Spinal cord (tissue), 10 donors: Measurements from ENCODE around the gene TMCO4. TPM values are rescaled to one million over a fixed set of nuclear protein-coding genes. Genes with fewer than 3 reads are reported as not detected.
"Not testable (repeated sequence)": the region's sequence is repeated elsewhere in the genome, so short reads cannot be mapped to it uniquely, and the experiment has no call there.

Experiments used
- DNase-seq, 6 donors: peaks; one replicate each; pipeline versions ENCODE4 v3.0.0 to v3.0.0-alpha.2; 2013 to 2015; ENCODE audit warnings: low spot score in 6 of 6, low read depth in 4 of 6
- H3K27ac ChIP-seq: one replicate; pipeline ENCODE4 v1.5.1; 2013; ENCODE audit warnings: low read depth, low read length, control low read depth
- H3K27me3 ChIP-seq: one replicate; pipeline ENCODE4 v1.6.1; 2013; ENCODE audit warnings: low read length; ENCODE audit not compliant: control insufficient read depth, insufficient read depth
- H3K36me3 ChIP-seq: one replicate; pipeline ENCODE4 v1.6.1; 2013; ENCODE audit warnings: low read length; ENCODE audit not compliant: control insufficient read depth, insufficient read depth
- H3K4me1 ChIP-seq: one replicate; pipeline ENCODE4 v1.6.1; 2013; ENCODE audit warnings: low read length; ENCODE audit not compliant: control insufficient read depth, insufficient read depth
- H3K4me3 ChIP-seq: one replicate; pipeline ENCODE4 v1.5.1; 2013; ENCODE audit warnings: low read depth, low read length, control low read depth
- H3K9me3 ChIP-seq: one replicate; pipeline ENCODE4 v1.6.1; 2013; ENCODE audit warnings: low read length; ENCODE audit not compliant: control insufficient read depth, insufficient read depth
- WGBS: methylation state at CpG from one replicate; pipeline ENCODE4 v1.1.5; 2013; ENCODE audit warnings: missing lambda C conversion rate; ENCODE audit not compliant: insufficient coverage; 5-methylcytosine and 5-hydroxymethylcytosine counted together
- long read RNA-seq, 4 donors: transcript quantifications; one replicate each; lab custom pipeline, GENCODE V29; 2026
- polyA plus RNA-seq, 2 donors: library from polyadenylated mRNA; unstranded; fragments of 120-200 nt; gene quantifications; one replicate each; pipeline ENCODE4 v1.2.1, GENCODE V29; 2013; ENCODE audit not compliant: insufficient read length in 2 of 2
- total RNA-seq, 2 donors: library from RNA; depleted of rRNA in 1 of 2; stranded (reverse); fragments of 120-200 nt in 1 of 2; fragments of >200 nt in 1 of 2; gene quantifications; one replicate each; pipeline versions ENCODE4 v1.2.3 to v1.2.4, GENCODE V29; 2013 to 2014
- donor health status: healthy.

Gene TMCO4
- 1 to 10 TPM; 2.2 to 6.1 TPM for total RNA-seq
- 1 to 10 TPM; 2.9 to 3.4 TPM for polyA plus RNA-seq
- long read RNA-seq, donor 1: 0 reads
- long read RNA-seq, donor 2: 0 reads
- long read RNA-seq, donor 3: 0 reads
- long read RNA-seq, donor 4: 0 reads

DNA sequence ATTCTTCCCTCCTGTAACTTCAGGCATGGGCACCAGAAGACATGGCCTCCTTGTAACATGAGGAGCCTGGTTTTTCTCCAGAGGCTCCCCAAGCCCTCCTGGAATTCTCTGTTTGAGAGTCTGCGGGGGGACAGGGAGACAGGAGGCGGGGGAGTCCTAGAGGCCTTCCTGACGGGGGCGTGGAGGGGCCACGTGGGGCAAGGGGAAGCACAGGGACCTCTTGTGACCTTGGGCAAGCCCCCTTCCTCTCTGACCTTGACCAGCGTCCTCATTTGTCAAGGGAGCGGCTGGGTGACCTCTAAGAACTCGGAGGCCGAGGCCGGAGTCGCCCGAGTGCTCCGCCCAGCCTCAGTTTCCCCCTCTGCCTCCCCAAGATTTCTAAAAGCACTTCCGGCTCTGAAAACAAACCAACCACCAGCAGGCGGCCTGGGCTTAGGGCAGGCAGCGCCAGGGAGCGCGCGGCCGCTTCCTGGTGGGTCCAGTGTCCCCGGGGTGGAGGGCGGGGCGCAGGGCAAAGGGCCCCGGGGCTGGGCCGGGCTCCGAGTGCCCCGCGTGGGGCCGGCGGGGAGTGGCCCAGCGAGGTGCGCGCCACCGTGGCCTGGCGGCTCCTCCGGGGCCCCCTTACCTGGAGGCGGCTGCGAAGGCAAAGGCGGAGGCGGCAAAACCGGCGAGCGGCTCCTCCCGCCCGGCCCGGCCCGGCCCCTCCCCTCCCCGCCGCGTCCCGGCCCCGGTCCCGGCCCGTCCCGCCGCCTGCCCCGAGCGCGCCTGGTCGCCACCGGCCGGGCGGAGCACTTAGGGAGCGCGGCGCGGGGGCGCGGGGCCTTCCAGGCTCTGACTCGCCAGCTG is at the start of gene TMCO4:
TMCO4 (minus strand) TSS at position 687 of the 846 bp plus-strand sequence. CDS start 19,158 bp downstream, outside the sequence.
- Histone ChIP-seq H3K27ac (peak within 1 kb of the TSS; percentile 3), H3K36me3 (no peaks in the 10 kb centered on the region), H3K4me3 (peak within 1 kb of the TSS; percentile 52), H3K27me3 (peaks cover 23% of the 10 kb centered on the region), H3K4me1 (peaks cover 9% of the 10 kb centered on the region), H3K9me3 (no peaks in the 10 kb centered on the region)
- DNase-seq: peak in 1 of 6 donors; percentile 27
- 3% methylated on average over 70 of the region's 70 CpGs for WGBS

DNA sequence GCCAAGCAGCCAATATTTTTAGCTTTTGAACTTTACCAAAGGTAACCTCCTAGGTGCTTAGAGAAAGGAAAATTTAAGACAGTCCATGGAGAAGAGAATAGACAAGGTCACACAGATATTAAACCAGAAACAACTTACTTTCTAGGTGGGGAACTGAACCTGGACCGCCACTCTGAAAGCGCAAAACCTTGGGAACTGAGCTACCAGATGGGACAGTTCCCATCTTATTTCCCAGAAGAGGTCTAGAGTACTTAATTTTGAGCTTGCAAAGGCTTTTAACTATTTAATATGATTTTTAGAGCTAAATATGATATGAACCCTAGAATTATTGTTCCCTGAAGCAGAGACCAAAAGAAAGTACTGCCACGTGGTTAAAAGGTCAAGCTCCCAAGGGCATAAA is 49.6 kb upstream of the TMCO4 start:
- not testable (repeated sequence) for H3K9me3 ChIP-seq, H3K36me3 ChIP-seq, DNase-seq, H3K27me3 ChIP-seq, H3K27ac ChIP-seq, H3K4me3 ChIP-seq, H3K4me1 ChIP-seq
- 50% methylated on average over 1 of the region's 3 CpGs for WGBS

DNA sequence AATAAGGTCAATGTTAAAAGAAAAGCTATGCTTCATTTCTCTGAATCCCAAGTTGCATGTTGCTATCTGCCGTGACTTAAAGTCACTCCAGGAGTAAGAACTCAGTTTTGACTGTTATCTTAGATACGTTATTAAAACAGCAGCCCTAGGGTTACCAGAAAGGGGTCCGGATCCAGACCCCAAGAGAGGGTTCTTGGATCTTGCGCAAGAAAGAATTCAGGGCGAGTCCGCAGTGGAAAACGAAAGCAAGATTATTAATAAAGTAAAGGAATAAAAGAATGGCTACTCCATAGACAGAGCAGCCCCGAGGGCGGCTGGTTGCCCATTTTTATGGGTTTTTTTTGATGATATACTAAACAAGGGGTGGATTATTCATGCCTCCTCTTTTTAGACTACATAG is 47.6 kb upstream of the TMCO4 start:
- DNase-seq, H3K27me3 ChIP-seq, H3K4me1 ChIP-seq, H3K27ac ChIP-seq, H3K36me3 ChIP-seq, H3K9me3 ChIP-seq, H3K4me3 ChIP-seq: not testable (repeated sequence)
- WGBS: 93% methylated on average over 7 of the region's 9 CpGs

DNA sequence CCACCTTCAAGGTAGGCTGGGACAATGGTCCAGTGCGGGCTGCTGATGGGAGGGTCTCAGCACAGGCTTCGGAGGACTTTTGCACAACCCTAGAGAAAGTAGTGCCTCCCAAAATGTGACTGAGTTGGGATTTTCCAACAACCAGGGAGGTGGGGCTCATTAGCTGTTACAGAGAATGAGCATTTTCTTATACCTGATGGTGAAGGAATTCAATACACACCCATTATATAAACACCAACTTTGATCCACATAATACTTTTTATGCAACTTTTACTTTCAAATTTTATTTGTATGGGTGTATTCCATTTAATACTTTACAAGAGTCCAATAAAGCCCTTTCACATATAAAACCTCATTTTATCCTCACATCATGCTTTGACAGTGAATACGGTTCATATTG is 46.6 kb upstream of the TMCO4 start:
- 81% methylated on average over 2 of the region's 3 CpGs for WGBS
- Histone ChIP-seq H3K27ac (no peak overlapping the region), H3K4me1 (no peaks in the 10 kb centered on the region), H3K27me3 (peaks cover 3% of the 10 kb centered on the region), H3K4me3 (no peak overlapping the region), H3K9me3 (no peaks in the 10 kb centered on the region), H3K36me3 (no peaks in the 10 kb centered on the region)
- no peak for DNase-seq

DNA sequence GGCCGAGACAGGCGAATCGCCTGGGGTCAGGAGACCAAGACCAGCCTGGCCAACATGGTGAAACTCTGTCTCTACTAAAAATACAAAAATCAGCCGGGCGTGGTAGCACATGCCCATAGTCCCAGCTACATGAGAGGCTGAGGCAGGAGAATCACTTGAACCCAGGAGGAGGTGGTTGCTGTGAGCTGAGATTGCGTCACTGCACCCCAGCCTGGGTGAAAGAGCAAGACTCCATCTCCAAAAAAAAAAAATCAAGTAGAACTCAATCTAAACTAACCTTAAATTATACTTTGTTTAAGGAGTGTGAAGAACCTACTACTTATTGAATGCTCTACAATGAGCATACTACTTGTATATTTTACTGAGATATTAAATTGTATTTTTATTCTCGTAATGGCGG is 45.8 kb upstream of the TMCO4 start:
- DNase-seq: no peak
- Histone ChIP-seq H3K4me1 (no peaks in the 10 kb centered on the region), H3K4me3 (no peak overlapping the region), H3K9me3 (no peaks in the 10 kb centered on the region), H3K27ac (no peak overlapping the region), H3K27me3 (peaks cover 3% of the 10 kb centered on the region), H3K36me3 (no peaks in the 10 kb centered on the region)
- 63% methylated on average over 3 of the region's 8 CpGs for WGBS

DNA sequence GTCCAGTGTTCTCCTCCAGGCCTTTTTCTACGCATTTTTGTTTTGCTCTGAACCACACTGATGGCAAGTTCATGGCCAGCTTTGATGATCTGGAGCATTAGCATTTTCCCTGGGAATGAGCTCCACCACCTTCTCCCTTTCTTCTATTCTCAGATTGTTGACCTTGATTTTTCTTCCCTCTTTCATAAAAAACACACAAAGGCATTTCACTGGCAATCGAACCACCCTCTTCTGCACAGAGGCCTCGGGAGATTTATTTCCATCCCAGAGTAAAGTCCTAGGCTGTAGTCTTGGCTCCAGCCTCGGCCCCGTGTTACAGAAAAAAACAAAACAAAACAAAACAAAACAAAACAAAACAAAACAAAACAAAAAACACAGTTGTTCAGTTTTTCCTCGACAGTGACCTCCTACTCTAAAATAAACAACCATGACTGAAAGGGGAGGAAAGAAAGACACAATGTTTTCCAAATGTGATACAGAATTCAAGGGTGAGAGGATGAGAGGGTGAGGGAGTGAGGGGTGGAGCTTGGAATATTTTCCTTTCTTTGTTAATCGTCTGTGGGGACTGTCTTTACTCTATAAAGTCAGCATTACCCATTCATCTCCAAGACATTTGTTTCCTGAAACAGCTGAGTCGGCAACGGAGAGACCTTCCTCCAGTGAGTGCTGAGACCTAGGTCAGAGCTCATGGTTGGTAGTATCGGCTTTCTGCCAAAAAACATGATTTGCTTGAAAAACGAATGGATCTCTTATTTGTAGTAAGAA is 45.2 kb upstream of the TMCO4 start:
- no peak overlapping the region for H3K27ac ChIP-seq
- WGBS: 26% methylated on average over 7 of the region's 11 CpGs
- no peak overlapping the region for H3K4me3 ChIP-seq
- peaks cover 3% of the 10 kb centered on the region for H3K27me3 ChIP-seq
- no peaks in the 10 kb centered on the region for H3K36me3 ChIP-seq
- no peaks in the 10 kb centered on the region for H3K4me1 ChIP-seq
- peak in 2 of 6 donors; percentile 28 to 57 for DNase-seq
- no peaks in the 10 kb centered on the region for H3K9me3 ChIP-seq

DNA sequence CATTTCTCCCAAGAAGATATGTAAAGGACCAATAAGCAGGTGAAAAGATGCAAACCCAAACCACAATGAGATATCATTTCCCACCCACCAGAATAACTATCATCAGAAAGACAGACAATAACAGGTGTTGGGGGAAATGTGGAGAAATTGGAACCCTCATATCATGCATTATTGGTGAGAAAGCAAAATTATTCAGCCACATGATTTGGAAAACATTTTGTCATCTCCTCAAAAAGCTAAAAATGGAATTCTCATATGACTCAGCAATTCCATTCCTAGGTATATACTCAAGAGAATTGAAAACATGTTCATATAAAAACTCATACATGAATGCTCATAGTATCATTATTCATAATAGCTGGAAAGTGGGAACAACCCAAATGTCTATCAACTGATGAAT is 40.5 kb upstream of the TMCO4 start:
- Histone ChIP-seq H3K27ac (no peak overlapping the region), H3K4me1 (no peaks in the 10 kb centered on the region), H3K36me3 (no peaks in the 10 kb centered on the region), H3K9me3 (no peaks in the 10 kb centered on the region), H3K27me3 (no peaks in the 10 kb centered on the region), H3K4me3 (no peak overlapping the region)
- DNase-seq: no peak

DNA sequence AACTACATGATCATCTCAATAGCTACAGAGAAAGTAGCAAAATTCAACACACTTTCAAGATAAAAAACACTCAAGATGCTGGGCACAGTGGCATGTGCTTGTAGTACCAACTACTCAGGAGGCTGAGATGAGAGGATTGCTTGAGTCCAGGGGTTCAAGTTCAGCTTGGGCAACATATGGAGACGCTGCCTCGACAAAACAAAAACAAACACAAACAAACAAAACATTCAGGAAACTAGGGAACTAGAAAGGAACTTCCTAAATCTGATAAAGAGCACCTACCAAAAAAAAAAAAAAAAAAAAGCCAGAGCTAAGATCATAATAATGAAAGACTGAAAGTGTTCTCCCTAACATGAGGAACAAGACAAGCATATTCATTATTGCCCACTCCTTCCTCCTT is 38.1 kb upstream of the TMCO4 start:
- Histone ChIP-seq H3K4me3 (no peak overlapping the region), H3K4me1 (no peaks in the 10 kb centered on the region), H3K9me3 (no peaks in the 10 kb centered on the region), H3K27me3 (no peaks in the 10 kb centered on the region), H3K27ac (no peak overlapping the region), H3K36me3 (no peaks in the 10 kb centered on the region)
- no CpG with 5 or more reads among the region's 2 CpGs for WGBS
- DNase-seq: no peak

DNA sequence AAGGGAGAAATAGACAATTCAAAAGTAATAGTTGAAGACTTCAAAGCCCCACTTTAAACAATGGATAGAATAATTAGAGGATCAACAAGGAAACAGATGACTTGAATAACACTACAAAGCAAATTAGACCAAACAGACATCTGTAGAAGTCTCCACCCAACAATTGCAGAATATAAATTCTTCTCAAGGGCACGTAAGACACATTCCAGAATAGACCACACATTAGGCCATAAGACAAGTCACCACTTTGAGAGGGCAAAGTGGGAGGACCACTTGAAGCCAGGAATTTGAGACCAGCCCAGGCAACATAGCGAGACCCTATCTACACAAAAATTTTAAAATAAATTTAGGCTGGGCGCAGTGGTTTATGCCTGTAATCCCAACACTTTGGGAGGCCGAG is 35.9 kb upstream of the TMCO4 start:
- no peak for DNase-seq
- Histone ChIP-seq H3K36me3 (no peaks in the 10 kb centered on the region), H3K27me3 (no peaks in the 10 kb centered on the region), H3K9me3 (no peaks in the 10 kb centered on the region), H3K27ac (no peak overlapping the region), H3K4me1 (no peaks in the 10 kb centered on the region), H3K4me3 (no peak overlapping the region)
- 93% methylated on average over 4 of the region's 4 CpGs for WGBS
